Esophagus squamous epithelium (tissue), 4 donors: ENCODE results near the gene TSPYL1.

Source experiments
- CTCF ChIP-seq, 6 experiments: fragments of 450-650 bp in 4 of 6; fragments of 200-600 bp in 2 of 6; sonication (generic) in 2 of 6; IDR thresholded peaks; one replicate each; pipeline ENCODE4 v1.5.1; 2016 to 2019; ENCODE audit warnings: antibody characterized with exemption in 6 of 6, mild to moderate bottlenecking in 4 of 6, moderate library complexity in 4 of 6
- POLR2A ChIP-seq, 4 donors: fragments of 450-650 bp; IDR thresholded peaks; one replicate each; pipeline ENCODE4 v1.6.1; 2017; ENCODE audit warnings: antibody characterized with exemption in 4 of 4, mild to moderate bottlenecking in 4 of 4, moderate library complexity in 3 of 4

GRCh38 chr6:116239856-116240255 lies 39.9 kb downstream of the TSPYL1 start:
- TF ChIP-seq CTCF (IDR thresholded peaks at IDR 0.05), result no peak
- TF ChIP-seq POLR2A (IDR thresholded peaks at IDR 0.05), result no peak
